Fibroblast of lung (primary cell): Measurements from ENCODE around the gene TRMT61A.

Experiments
- CTCF ChIP-seq, 2 donors: IDR thresholded peaks in 1 of 2; conservative IDR thresholded peaks in 1 of 2; 1 replicate in 1 of 2; 2 replicates in 1 of 2; pipeline ENCODE4 v1.5.1; 2011 to 2012; ENCODE audit warnings: low read length in 2 of 2, control low read depth in 1 of 2, inconsistent platforms in 1 of 2, low read depth in 1 of 2, mild to moderate bottlenecking in 1 of 2
- EZH2 ChIP-seq: IDR thresholded peaks from 2 replicates; pipeline ENCODE4 v1.5.1; 2012; ENCODE audit warnings: low read length, control low read depth, mild to moderate bottlenecking; ENCODE audit errors: missing control alignments

GRCh38 chr14:103496776-103497175 is 32.2 kb upstream of the TRMT61A start:
- TF ChIP-seq CTCF (conservative IDR thresholded peaks at IDR 0.05 in 1 of 2, IDR thresholded peaks at IDR 0.05 in 1 of 2; ENCODE audit: low read depth in 1 of 2, low read length in 2 of 2) (no peak), EZH2 (no peak)
